Activated effector memory CD4-positive, alpha-beta T cell treated with Interleukin-2 at 50 U/mL for 16 hours (primary cell): ENCODE measurements around the gene P3H2.

Experiments
- DNase-seq: peaks from one replicate; pipeline ENCODE4 v3.0.0-alpha.2; 2020

The P3H2 gene

GRCh38 chr3:190012784-190013183 lies 107.9 kb downstream of the P3H2 start:
- DNase-seq, result no peak

DNA sequence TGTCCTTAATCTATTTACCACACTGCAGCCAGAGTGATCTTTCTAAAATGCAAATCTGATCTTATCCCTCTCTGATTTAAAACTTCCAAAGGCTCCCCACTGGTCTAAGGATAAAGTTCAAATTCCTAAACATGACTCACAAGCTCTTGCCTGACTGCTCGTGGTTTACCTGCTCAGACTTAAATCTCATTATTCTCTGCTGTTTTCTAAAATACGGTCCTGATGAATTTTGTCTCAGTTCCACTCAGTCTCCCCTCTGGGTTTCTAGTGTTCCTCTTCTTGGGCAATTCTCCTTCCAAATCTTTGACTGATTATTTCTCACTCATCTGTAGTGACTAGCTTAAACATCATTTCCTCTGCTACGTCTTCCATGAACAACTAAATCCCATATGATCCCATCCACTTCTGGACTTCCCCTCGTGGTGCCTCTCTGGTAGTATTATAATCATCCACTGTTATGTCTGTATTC lies 108.3 kb downstream of the P3H2 start:
- DNase-seq, result no peak

DNA sequence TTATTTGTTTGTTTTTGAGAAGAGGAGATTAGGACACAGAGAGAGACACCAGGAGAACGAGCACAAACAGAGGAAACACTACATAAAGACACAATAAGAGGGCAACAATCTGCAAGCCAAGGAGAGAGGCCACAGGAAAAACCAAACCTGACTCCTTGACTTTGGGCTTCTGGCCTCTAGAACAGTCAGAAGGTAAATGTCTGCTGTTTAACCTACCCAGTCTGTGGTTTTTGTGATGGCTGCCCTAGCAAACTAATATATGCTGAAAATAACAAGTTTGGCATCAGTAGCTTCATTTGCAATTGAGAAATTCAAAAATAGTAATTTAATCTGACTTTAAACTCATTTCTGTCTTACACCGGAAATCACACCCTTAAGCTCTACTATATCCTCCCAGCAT lies 110.2 kb downstream of the P3H2 start:
- no peak for DNase-seq

DNA sequence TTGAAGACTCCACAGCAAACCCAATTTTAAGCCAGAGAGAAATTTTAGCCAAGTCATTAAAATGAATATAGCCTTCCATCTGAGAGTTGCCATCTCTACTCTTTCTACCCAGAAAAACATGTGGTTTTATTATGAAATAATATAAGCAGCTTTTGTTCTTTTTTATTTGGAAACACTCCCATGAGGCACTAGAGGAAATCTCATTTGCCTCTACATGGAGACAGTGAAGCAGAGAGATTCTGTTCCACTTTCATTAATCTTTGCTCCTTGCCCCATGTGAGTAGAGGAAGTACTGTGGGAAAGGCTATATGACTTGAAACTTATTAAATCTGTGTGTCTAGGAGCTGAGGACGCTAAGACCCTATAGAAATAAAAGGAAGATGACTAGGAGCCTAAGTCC lies 111.1 kb downstream of the P3H2 start:
- DNase-seq, result no peak

GRCh38 chr3:190008432-190008831 lies 112.3 kb downstream of the P3H2 start:
- no peak for DNase-seq

DNA sequence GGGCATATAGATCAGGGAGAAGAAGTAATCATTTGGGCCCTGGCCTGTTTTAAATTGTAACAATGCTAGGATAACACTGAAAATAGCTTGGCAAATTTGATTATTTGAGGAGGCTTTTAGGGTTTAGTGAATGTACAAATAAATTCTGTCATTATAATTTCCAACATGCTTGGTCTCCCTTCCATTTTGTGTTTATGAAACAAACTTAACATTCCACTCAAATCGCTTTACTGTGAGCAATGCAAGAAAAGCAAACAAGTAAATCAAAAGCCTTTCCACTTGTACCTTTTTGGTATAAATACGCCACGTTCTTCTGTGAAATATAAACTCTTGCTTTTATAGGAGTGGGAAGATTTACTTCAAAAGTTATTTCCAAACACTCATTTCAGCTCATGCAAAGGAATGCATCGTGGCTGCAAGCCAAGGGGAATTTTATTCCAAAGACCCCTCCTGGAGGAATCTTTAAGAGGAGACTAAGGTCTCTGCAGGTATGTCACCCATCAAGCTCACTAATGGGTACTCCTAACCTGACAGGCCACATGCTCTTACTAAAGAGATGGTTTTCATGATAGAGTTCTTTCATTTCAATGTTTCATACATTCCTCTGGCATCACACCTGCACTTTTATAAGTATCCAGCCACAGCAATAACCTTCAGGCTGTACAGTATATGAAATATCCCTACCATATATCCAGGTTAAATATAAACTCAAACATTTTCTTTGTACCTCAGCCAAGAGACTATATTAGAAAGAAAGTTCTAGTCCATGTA lies 115.2 kb downstream of the P3H2 start:
- no peak for DNase-seq

DNA sequence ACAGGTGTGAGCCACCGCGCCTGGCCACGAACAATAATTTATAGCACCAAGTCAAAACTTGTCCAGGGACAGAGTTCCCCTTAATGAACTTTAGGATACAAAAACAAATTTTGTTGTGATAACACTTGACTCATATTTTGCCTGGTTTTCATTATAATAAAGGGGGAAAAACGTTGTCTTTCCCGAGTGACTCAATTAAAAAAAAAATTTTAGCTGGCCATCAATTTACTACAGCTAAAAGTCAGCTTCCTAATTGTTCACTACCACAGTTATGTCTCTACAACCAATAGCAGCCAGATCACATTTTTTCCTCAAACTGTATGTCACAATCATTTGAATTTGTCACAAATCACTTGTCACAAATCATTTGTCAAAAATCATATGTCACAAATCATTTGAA lies 116.0 kb downstream of the P3H2 start:
- DNase-seq, result no peak

DNA sequence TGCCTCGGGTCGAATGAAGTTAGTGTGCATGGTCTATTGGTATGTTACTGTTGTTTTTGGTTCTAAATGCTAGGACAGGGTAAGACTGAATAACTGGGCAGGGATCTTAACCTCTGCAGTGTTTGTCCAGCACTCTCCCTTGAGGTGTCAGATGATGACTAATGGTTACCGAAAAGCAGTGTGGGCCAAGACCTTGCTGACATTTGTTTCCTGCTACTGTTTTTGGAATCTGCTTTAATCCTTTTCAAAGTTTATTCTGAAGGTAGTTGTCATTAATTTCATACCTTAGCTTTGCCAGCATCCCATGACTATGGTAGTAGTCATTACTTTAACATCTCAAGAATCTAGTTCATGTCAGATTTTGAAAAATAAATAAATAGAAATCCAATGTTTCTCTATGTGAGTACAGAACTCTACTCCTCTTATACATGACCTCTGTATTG lies 117.0 kb downstream of the P3H2 start:
- no peak for DNase-seq

- no peak for DNase-seq
Measured at GRCh38 chr3:190003068-190003467, 117.6 kb downstream of the P3H2 start.

DNA sequence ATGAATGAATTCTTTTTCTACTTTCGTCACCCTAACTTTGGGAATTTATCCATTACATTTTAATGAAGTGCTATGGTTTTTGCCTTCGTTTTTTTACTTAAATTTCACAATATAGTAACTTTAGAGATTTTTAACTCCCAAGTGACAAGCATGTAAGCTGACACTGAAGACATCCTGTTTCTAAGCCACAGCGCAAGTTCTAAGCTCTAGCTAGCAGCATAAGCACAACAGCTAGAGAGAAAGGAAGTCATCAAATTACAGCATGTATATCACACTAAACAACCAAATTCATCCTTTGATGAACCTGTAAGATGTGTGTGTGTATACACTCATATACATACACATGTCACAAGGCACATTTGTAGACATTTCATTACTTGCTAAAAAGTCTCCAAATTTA lies 119.3 kb downstream of the P3H2 start:
- DNase-seq, result no peak

GRCh38 chr3:190000861-190001196 lies 119.9 kb downstream of the P3H2 start:
- DNase-seq, result no peak

- DNase-seq, result no peak
Measured at GRCh38 chr3:190000187-190000860, 120.4 kb downstream of the P3H2 start.

DNA sequence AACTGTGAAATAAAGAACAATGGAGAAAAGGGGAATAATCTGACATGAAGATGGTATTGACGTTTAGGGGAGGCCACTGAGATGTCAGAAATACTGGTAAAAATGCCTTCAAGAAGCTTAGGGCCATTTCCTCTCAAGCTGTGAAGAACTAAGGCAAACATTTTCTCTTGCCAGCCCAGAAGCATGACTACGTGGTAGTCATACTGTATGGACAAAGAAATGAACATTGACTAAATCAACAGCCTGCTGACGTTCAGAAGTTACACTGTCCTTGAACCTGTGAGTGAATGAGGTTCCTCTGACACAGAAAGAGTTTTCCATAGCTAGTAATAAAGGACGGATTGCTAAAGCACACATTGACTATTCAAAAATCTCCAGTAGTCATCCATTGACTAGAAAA lies 121.0 kb downstream of the P3H2 start:
- DNase-seq, result no peak

DNA sequence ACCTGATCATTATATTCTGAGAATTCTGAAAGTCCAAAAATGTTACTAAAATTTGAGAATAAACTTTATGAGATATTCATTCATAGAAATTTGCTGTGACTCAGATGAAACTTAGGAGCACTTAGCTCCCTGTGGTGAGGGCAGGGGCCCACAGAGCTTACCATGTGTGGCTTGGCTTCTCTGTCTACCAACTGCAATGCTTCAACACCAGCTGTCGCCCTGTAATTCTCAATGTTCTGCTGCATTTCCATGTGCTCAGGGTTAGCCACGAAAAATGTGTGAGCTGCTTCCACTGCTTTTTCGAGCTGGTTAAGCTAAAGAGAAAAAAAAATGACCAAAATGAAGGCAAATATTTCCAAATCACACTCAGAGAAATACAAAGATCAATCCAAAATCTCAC lies 125.6 kb downstream of the P3H2 start:
- DNase-seq, result no peak

DNA sequence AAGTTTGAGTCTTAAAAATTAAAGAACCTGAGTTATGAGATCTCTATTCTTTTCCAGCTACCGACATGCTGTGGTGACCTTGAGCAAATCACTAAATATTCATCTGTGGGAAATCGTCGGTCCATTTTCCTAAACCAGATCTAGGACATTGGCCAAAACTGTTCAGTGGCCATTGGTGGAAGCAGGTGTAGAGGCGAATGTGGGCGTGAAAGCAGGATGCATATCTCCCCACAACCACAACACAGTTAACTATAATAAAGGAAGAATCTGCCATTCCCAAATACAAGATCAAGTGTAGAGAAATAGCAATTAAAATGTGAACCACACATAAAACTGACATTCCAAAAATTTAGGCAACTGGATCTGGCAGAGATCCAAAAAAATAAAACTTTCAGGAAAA lies 129.9 kb downstream of the P3H2 start:
- DNase-seq, result no peak

DNA sequence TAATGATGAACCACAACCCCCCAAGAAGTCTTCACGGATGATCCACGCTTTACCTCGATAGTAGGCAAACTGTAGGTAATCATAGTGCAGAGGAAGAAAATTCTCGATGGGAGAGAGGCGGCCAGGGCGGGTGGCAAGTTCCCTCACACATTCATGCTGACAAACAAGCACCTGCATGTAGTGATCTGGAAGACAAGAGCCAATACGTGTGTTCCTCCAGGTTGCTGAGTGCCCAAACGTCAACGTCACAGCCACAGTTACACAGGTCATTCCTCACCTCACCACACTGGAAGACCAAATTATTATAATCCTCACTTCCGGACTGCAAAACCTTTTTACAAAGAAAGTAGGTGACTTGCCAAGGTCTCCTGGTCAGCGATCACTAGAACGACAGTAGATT lies 131.8 kb downstream of the P3H2 start:
- DNase-seq, result no peak

- no peak for DNase-seq
Measured at GRCh38 chr3:189988322-189988721, 132.4 kb downstream of the P3H2 start.

DNA sequence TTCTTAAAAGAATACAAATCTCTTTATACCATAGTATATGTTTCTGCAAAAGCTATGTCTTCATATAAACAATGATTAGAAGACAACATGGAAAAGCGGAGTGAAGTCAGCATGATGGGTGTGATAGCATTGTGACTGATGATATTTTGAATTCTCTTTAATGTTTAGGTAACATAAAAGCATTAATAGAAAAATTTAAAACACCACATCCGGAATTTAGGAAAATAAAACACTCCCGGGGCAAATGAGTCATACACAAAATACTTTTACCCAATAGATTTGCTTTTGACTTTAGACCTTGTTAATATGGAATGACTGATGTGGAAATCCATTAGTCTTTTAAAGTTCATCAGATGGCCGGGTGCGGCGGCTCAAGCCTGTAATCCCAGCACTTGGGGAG lies 134.7 kb downstream of the P3H2 start:
- no peak for DNase-seq

- no peak for DNase-seq
Measured at GRCh38 chr3:189983612-189984011, 137.1 kb downstream of the P3H2 start.

DNA sequence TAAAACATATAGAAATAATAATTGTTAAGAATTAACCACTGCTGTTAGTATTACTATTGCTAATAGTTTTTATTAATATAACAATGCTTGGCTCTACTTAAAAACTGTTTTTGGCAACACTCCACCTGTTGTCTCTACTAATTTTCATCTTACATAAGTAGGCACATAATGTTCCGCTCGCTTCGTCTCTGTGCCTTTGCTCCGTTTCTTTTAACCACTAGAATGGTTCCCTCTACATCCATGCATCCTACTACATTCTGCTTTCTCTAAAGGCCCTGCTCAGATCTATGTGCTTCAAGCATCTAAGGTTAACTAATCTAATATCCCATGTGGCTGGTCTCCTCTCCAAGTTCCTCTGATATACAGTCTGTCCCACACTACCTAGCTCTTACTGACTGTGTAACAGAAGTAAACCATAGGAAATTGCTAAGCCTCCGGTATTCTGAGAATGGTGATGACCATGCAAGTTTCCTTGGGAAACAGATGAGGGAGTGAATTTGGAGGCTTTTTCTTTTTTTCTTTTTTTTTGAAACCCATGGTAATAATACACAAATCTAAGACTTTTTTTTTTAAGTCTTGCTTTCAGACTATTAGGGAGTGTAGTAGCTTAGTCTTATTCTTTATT lies 138.3 kb downstream of the P3H2 start:
- no peak for DNase-seq

- DNase-seq, result no peak
Measured at GRCh38 chr3:189981668-189982067, 139.0 kb downstream of the P3H2 start.

DNA sequence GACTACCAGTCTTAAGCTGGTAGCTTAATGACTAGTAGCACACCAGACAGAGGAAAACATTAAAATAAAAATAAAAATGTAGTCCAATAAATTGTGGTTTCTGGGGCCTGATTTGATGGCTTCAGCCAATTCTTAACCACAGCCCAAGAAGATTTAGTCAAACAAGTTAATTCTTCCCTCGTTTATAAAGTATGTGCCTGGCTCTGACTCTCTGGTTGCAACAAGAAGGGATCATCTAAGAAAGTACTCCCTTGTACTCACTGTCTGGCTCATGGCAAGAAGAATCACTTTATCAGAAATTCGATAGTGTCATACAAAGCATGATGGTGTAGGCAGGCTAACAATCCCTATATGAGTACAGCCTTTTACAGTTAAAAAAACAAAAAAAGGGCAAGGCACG lies 141.9 kb downstream of the P3H2 start:
- DNase-seq, result no peak

DNA sequence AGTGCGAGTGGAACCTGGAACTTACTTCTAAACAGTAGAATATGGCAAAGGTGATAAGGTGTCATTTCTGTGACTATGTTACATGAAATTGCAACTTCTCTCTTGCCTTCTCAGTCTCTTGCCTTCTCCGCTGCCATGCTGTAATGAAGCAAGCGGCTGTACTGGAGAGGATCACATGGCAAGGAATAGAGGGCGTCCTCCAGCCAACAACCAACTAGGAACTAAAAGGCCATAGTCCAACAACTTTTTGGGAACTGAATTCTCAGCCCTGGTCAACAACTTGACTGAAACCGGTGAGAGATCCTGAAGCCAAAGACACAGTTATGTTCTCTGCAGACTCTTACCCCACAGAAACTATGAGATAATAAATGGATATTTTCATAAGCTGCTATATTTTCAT lies 143.5 kb downstream of the P3H2 start:
- DNase-seq, result no peak

- DNase-seq, result no peak
Measured at GRCh38 chr3:189975391-189975990, 145.2 kb downstream of the P3H2 start.
